Activated naive CD8-positive, alpha-beta T cell (primary cell): ENCODE results near the gene MAPKAPK3.

Experiments used
- H3K27ac Mint-ChIP-seq: one replicate; pipeline ENCODE4 v1.8.0; 2021; ENCODE audit warnings: mixed read lengths
- H3K27me3 Mint-ChIP-seq: one replicate; pipeline ENCODE4 v1.8.0; 2021; ENCODE audit warnings: mixed read lengths
- H3K36me3 Mint-ChIP-seq: one replicate; pipeline ENCODE4 v1.8.0; 2021; ENCODE audit warnings: mixed read lengths
- H3K4me1 Mint-ChIP-seq: one replicate; pipeline ENCODE4 v1.8.0; 2021; ENCODE audit warnings: low read depth, mixed read lengths
- H3K4me3 Mint-ChIP-seq: one replicate; pipeline ENCODE4 v1.8.0; 2021; ENCODE audit warnings: mild to moderate bottlenecking, mixed read lengths
- H3K9me3 Mint-ChIP-seq: one replicate; pipeline ENCODE4 v1.8.0; 2021; ENCODE audit warnings: low read depth, mixed read lengths

The MAPKAPK3 gene

DNA sequence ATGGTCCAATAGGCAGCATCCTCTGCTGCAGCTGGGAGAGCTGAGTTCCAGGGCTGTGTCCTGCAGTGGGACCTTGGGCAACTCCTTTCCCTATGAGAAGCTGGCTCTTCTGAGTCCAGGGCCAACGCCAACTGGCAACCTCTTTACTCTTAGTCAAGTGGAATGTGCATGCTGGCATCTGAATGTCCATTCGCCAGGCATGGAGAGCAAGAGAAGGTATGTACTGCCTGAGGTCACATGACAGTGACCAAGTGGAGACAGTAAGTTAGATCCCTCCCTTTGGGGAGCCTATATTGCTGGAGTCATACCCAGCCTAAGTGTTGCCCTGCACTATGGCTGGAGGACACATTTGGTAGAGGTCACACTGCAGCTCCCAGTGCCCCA, 35.5 kb upstream of the MAPKAPK3 start:
- Mint-ChIP-seq H3K27ac (peak overlapping the region; percentile 81), H3K4me3 (no peak overlapping the region), H3K9me3 (no peaks in the 10 kb centered on the region), H3K36me3 (peaks cover 17% of the 10 kb centered on the region), H3K27me3 (no peaks in the 10 kb centered on the region), H3K4me1 (peaks cover 63% of the 10 kb centered on the region)

DNA sequence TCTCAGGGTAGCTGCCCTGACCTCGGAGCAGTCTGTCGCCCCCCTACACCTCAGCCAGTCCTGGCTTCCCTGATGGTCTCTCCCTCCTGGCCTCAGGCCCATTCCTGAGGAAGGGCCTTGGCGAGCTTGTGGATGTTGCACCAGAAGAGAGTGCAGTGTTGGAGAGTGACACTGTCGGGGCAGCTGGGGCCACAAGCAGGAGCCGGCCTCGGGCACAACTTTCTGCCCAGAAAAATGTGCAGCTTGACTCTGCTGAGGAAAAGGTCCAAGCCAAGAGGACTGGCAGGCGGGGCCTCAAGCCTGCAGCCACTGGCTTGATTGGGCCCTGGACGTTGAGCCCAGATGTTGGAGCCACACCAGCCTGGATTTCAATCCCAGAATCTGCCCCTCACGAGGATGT, 34.9 kb upstream of the MAPKAPK3 start:
- H3K9me3 Mint-ChIP-seq: no peaks in the 10 kb centered on the region
- H3K27me3 Mint-ChIP-seq: no peaks in the 10 kb centered on the region
- H3K36me3 Mint-ChIP-seq: peaks cover 17% of the 10 kb centered on the region
- peaks cover 66% of the 10 kb centered on the region for H3K4me1 Mint-ChIP-seq
- H3K4me3 Mint-ChIP-seq: no peak overlapping the region
- H3K27ac Mint-ChIP-seq: peak overlapping the region; percentile 72

DNA sequence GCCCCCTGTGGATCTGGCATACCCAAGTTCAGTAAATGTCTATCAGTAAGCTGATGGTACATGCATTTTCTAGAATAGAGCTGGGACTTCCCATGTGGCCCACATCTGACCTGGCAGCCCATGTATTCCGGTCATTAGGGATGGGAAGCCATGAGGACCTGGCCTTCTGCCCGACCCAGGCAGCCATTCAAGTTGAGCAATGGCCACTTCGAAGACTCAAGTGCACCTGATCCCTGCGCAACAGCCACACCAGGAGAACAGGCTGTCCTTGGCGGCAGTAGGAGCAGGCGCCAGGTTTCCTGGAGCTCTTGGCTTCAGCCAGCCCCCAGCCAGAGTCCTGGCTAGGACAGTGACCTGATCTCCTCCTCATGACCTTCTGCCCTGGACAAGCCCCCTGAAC, 33.1 kb upstream of the MAPKAPK3 start:
- H3K4me1 Mint-ChIP-seq: peaks cover 78% of the 10 kb centered on the region
- no peaks in the 10 kb centered on the region for H3K27me3 Mint-ChIP-seq
- H3K27ac Mint-ChIP-seq: peak overlapping the region; percentile 99
- H3K9me3 Mint-ChIP-seq: no peaks in the 10 kb centered on the region
- peaks cover 17% of the 10 kb centered on the region for H3K36me3 Mint-ChIP-seq
- no peak overlapping the region for H3K4me3 Mint-ChIP-seq

DNA sequence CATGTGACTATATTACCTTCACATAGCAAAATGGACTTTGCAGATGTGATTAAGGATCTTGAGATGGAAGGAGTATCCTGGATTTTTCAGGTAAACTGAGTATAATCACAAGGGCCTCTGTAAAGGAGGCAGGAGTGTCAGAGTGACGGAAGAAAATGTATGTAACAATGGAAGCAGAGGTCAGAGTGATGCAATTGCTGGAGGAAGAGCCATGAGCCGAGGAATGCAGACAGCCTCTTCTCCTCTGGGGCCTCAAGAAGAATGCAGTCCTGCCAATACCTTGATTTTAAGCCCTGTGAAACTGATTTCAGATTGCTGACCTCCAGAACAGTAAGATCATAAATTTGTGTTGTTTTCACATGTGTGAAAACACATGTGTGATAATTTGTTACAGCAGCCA, 32.6 kb upstream of the MAPKAPK3 start:
- Mint-ChIP-seq H3K36me3 (peaks cover 15% of the 10 kb centered on the region), H3K27ac (peak overlapping the region; percentile 99), H3K27me3 (no peaks in the 10 kb centered on the region), H3K4me1 (peaks cover 80% of the 10 kb centered on the region), H3K4me3 (no peak overlapping the region), H3K9me3 (no peaks in the 10 kb centered on the region)

DNA sequence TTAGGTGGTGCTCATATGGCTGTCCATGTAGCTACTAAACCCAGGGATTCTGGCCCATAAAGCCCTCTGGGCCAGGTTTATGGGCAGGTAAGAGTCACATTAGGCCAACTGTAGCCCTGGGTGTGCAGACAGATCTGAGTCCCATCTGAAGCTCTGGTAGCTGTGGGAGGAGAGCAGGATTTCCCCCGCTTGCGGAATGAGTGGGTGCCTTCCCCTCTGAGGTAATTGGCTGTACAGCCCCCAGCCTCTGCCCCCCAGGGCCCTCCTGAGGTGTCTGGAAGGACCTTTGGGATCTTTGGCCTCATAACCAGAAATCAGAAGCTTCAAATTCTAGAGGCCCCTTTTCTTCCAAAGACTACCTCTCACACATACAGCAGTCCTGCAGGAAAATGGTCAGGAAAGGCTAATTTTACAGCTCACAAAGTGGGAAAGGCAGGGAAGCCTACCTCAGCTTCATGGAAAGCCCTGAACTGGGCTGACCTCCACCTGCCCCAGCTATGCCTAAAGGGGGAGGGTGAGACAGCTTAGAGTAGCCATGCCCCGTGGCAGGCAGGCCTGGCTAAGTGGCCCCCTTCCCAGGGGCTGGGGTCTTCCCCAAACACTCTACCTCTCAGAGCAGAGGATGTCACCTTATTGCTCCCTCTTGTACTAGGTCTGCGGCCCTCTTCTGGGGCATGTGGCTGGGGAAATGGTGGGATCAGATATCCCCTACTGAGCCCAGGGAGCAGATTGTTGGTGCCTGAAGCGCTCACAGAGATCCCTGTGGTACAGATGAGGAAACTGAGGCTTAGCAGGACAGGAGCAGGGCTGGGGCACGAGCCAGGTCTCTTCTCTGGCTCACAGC, 30.8 kb upstream of the MAPKAPK3 start:
- peaks cover 83% of the 10 kb centered on the region for H3K4me1 Mint-ChIP-seq
- H3K27ac Mint-ChIP-seq: peak overlapping the region; percentile 99
- H3K4me3 Mint-ChIP-seq: peak overlapping the region; percentile 25
- H3K27me3 Mint-ChIP-seq: no peaks in the 10 kb centered on the region
- H3K36me3 Mint-ChIP-seq: peaks cover 15% of the 10 kb centered on the region
- H3K9me3 Mint-ChIP-seq: no peaks in the 10 kb centered on the region

DNA sequence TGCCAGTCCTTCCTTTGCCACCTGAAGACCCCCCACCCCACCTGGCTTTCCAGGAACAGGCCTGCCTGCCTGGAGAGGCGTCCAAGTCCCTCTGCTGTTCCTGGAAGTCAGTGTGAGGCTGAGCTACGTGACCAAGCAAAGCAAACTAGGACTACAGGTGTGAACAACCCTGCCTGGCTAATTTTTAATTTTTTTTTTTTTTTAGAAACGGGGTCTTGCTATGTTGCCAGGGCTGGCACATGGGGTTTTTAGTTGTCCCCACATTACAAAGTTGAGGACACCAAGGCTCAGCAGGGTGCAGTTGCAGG, 30.2 kb upstream of the MAPKAPK3 start:
- Mint-ChIP-seq H3K27ac (peak overlapping the region; percentile 99), H3K4me3 (no peak overlapping the region), H3K27me3 (no peaks in the 10 kb centered on the region), H3K4me1 (peaks cover 82% of the 10 kb centered on the region), H3K36me3 (peaks cover 12% of the 10 kb centered on the region), H3K9me3 (no peaks in the 10 kb centered on the region)

DNA sequence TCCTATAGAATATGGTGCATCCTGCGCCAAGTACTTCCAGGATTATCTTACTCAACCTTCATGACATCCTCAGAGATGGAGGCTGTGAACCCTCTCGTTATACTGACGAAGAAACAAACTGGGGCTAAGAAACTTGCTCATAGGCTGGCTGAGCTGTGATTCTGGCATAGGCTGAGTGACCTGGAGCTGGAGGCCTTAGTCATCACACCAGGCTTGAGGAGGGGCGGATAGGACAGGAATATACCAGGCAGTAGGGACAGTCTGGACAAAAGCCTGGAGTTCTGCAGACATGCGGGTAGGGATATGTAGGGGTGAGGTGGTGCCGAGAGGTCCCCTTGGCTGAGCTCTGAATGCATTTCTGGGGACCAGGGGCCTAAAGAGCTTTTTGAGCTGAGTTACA, 29.6 kb upstream of the MAPKAPK3 start:
- Mint-ChIP-seq H3K36me3 (peaks cover 12% of the 10 kb centered on the region), H3K9me3 (no peaks in the 10 kb centered on the region), H3K27me3 (no peaks in the 10 kb centered on the region), H3K4me3 (peak overlapping the region; percentile 63), H3K4me1 (peaks cover 82% of the 10 kb centered on the region), H3K27ac (peak overlapping the region; percentile 99)

DNA sequence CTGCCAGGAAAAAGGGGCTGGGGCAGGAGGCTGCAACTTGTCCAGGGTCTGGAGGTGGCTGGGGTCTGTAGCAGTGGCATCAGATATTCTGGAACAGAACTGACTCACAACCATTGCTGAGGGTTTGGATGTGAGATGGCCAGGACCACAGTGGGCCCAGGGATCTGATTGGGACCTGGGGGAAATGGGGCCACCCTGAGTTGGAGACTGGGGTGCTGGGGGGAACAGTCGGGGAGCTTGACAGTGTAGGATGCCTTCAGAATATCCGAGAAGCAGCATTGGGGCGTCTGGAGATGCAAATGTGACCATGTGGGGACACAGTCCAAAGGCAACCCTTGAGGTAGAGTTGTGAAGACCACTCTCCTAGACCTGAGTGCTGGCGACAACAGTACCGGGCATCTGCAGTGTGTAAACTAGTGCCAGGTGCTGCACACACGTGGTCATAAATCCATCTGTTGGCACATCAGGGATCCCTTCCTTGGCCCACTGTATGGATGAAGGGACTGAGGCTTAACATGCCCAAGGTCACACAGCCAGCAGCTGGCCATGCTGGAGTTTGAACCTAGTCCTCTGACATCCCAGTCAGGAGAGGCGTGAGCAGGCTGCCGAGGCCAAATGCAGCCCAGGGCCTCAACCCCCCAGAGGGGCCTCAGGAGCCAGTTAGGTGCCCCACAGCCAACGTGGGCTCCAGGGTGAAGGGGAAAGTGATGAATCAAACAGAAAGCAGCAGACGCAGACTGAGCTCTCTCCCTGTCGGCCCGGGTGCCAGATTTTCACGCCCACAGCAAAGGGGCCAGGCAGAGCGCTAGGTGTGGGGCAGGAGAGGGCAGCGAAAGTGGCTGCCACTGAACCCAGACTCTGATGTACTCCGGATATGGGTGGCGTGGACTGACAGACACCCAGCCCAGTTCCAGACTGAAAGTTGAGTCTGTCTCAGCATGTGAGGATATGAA, 28.9 kb upstream of the MAPKAPK3 start:
- Mint-ChIP-seq H3K4me1 (peaks cover 84% of the 10 kb centered on the region), H3K4me3 (peak overlapping the region; percentile 63), H3K27ac (peak overlapping the region; percentile 99), H3K36me3 (peaks cover 12% of the 10 kb centered on the region), H3K27me3 (no peaks in the 10 kb centered on the region), H3K9me3 (no peaks in the 10 kb centered on the region)

DNA sequence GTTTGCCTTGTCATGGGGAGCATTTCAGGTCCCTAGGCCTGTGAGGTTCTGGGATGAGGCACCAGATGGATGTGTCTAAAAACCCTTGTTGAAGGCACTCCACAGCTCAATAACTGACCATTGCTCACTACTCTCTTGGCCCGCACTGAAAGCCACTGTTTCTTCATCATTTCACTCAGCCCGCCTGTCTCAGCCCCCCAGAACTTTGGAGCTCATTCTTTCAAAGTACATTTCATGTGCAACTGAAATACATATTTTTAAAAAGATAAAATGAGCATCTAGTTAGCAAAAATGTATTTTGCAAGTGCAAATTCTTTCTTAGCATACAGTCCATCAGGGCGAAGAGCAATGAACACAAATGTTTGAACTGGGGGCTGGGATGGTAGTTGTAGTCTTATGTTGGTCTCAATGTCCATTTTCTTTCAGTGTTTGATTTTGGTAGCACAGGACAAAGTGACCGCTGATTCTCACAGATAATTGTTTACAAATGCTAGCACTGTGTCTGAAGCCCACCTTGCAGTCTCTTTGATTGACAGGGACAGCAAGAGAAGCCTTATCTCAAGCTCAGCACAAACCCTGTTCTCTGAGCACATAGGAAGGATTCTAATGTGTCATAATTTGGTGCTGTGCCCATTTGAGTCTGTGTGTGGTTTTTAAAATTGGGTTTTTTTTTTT, 28.1 kb upstream of the MAPKAPK3 start:
- peaks cover 86% of the 10 kb centered on the region for H3K4me1 Mint-ChIP-seq
- no peaks in the 10 kb centered on the region for H3K9me3 Mint-ChIP-seq
- no peaks in the 10 kb centered on the region for H3K27me3 Mint-ChIP-seq
- peaks cover 9% of the 10 kb centered on the region for H3K36me3 Mint-ChIP-seq
- H3K4me3 Mint-ChIP-seq: peak overlapping the region; percentile 63
- peak overlapping the region; percentile 99 for H3K27ac Mint-ChIP-seq

DNA sequence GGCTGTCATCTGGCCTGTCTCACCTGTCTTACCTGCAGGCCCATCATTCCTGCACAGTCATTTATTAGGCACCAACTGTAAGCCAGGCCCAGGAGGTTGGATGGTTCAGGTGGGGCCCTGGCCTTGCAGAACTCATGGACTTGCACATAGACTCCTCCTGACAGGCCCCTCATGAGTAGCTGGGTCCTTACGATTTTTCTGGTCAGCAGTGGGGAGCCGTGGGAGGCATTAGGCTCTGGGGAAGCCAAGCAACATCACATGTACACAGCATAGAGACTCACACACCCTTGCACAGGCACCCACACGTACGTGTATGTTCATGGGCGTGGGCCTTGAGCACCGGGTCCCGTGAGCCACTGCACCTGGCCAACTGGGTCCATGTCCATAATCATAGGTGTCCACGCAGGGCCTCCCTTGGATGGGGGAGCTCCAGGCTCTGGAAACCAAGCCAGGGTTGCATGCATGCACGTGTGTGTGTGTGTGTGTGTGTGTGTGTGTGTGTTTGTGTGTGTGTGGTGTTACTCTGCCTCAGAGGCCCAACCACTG, 25.7 kb upstream of the MAPKAPK3 start:
- Mint-ChIP-seq H3K4me1 (peaks cover 90% of the 10 kb centered on the region), H3K9me3 (no peaks in the 10 kb centered on the region)

DNA sequence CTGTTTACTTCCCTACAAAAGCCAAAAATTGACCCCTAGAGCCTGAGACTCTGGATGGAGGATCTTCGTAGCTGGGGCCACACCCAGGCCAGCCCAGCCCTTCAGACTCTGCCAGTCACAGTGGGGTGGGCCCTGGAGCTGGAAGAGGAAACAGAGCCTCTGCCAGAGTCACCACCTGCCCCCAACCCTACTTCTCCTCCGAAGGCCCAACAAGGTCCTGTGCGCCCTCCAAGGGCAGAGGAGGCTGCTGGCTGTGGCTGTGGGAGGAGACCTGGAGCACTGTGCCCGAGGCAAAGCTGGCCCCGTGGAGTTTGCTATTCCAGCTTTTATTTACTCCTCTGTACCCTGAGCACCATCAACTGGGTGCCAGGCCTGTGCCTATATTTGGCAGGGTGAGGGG, 24.4 kb upstream of the MAPKAPK3 start:
- peaks cover 77% of the 10 kb centered on the region for H3K4me1 Mint-ChIP-seq
- H3K27ac Mint-ChIP-seq: peak overlapping the region; percentile 99
- peak overlapping the region; percentile 67 for H3K4me3 Mint-ChIP-seq
- peaks cover 5% of the 10 kb centered on the region for H3K36me3 Mint-ChIP-seq
- no peaks in the 10 kb centered on the region for H3K27me3 Mint-ChIP-seq
- no peaks in the 10 kb centered on the region for H3K9me3 Mint-ChIP-seq

More for the DNA sequence above, 25.7 kb upstream of the MAPKAPK3 start:
- Mint-ChIP-seq H3K27ac (peak overlapping the region; percentile 99), H3K27me3 (no peaks in the 10 kb centered on the region), H3K4me3 (peak overlapping the region; percentile 72), H3K36me3 (peaks cover 5% of the 10 kb centered on the region)

DNA sequence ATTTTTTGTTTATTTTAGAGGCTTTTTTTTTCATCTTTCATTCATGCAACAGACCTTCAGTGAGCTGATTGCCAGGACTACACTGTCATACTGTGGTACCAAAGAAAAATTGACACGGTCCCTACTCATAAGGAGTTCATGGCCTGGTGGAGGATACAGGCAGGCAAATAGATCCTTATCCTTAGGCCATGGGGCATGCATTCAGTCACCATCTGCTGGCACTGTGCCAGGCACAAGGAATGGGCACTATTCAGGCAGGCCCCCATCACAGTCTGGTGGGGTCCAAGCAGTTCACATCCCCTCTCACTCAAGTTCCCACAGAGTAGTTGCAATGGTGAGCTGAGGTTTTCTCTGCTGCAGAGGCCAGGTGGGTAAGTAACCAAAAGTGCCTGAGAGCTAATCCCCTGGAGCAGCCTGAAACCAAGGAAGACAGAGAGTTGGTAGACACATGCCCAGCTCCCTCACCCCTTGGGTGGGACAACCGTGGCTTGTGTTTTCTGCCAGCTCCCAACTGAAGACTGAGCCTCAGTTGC, 22.6 kb upstream of the MAPKAPK3 start:
- peak overlapping the region; percentile 13 for H3K4me3 Mint-ChIP-seq
- peak overlapping the region; percentile 99 for H3K27ac Mint-ChIP-seq
- H3K27me3 Mint-ChIP-seq: no peaks in the 10 kb centered on the region
- H3K36me3 Mint-ChIP-seq: peaks cover 2% of the 10 kb centered on the region
- H3K4me1 Mint-ChIP-seq: peaks cover 72% of the 10 kb centered on the region
- no peaks in the 10 kb centered on the region for H3K9me3 Mint-ChIP-seq

DNA sequence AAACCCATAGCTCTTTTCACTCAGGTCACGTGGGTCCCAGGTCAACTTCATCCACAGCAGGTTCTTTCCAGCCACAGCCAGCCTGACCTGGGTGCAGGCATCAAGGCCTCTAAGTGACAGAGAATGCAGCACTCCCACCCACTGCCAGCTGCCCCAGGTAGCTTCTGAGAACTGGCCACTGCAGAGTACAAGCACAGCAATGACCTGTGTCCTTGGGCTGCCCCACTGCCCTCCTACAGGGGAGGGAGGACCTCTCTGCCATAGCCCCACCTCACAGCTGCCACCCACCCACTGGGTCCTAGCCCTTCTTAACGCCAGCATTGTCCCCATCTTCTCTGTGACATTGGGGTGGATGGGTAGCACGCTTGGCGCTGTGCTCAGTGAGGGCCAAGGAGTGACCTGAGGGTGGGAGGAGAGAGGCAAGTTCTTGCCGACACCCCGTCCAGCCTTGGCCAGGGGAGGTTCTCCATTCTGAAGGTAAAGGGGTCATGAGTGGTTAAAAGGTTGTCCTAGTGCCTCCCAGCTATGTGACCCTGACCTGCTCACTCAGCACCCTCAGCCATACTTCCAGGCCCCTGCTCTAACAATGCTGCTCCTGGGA, 17.7 kb upstream of the MAPKAPK3 start:
- peaks cover 4% of the 10 kb centered on the region for H3K36me3 Mint-ChIP-seq
- H3K27ac Mint-ChIP-seq: peak overlapping the region; percentile 100
- no peaks in the 10 kb centered on the region for H3K27me3 Mint-ChIP-seq
- H3K4me1 Mint-ChIP-seq: peaks cover 80% of the 10 kb centered on the region
- no peaks in the 10 kb centered on the region for H3K9me3 Mint-ChIP-seq
- H3K4me3 Mint-ChIP-seq: peak overlapping the region; percentile 27

DNA sequence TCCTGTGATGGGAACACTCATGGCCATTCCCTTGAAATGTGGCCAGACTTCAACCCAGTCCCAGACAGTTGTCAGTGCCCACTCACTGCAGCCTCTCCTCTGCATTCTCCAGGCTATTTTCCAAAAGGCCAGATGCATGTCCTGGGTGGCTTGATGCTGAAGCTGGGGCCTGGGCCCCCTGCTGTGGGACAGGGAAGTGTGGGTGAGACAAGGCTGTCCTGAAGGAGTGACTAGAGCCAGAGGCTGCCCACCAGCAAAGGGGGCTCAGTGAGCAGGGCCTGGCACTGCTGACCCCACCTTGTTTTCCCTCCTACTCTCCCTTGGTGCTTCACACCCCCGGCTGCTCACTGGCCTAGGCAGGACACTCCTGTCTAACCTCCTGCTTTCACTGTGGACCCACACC, 17.2 kb upstream of the MAPKAPK3 start:
- Mint-ChIP-seq H3K9me3 (no peaks in the 10 kb centered on the region), H3K36me3 (peaks cover 8% of the 10 kb centered on the region), H3K4me1 (peaks cover 80% of the 10 kb centered on the region), H3K27me3 (no peaks in the 10 kb centered on the region), H3K4me3 (peak overlapping the region; percentile 97), H3K27ac (peak overlapping the region; percentile 100)
